ENCODE data around the gene RNF186.

- TF ChIP-seq CTCF (tag by site-specific recombination; IDR thresholded peaks at IDR 0.05) (0 out of 2 replicates have a peak, but pooled peaks have one; percentile 40), ZNF398 (tag by site-specific recombination; IDR thresholded peaks at IDR 0.05) (no peak), ZNF23 (tag by site-specific recombination; IDR thresholded peaks at IDR 0.05; ENCODE audit: borderline replicate concordance) (no peak), ZNF548 (tag by site-specific recombination; IDR thresholded peaks at IDR 0.05) (no peak), ZNF140 (tag by site-specific recombination; IDR thresholded peaks at IDR 0.05) (no peak), ZBTB44 (tag by site-specific recombination; IDR thresholded peaks at IDR 0.05) (no peak), ZNF174 (tag by site-specific recombination; IDR thresholded peaks at IDR 0.05) (no peak), ZNF660 (tag by site-specific recombination; IDR thresholded peaks at IDR 0.05) (no peak), PRDM1 (tag by site-specific recombination; IDR thresholded peaks at IDR 0.05) (no peak), ZNF449 (tag by site-specific recombination; IDR thresholded peaks at IDR 0.05) (no peak), ZNF629 (tag by site-specific recombination; IDR thresholded peaks at IDR 0.05) (no peak), ZSCAN30 (tag by site-specific recombination; IDR thresholded peaks at IDR 0.05) (no peak), ZNF221 (tag by site-specific recombination; IDR thresholded peaks at IDR 0.05; ENCODE audit: borderline replicate concordance) (no peak)
These were observed 3.8 kb downstream of the RNF186 start for GRCh38 chr1:19811206-19811851.
